ENCODE measurements around the gene NUDT4.

NUDT4 gene

DNA sequence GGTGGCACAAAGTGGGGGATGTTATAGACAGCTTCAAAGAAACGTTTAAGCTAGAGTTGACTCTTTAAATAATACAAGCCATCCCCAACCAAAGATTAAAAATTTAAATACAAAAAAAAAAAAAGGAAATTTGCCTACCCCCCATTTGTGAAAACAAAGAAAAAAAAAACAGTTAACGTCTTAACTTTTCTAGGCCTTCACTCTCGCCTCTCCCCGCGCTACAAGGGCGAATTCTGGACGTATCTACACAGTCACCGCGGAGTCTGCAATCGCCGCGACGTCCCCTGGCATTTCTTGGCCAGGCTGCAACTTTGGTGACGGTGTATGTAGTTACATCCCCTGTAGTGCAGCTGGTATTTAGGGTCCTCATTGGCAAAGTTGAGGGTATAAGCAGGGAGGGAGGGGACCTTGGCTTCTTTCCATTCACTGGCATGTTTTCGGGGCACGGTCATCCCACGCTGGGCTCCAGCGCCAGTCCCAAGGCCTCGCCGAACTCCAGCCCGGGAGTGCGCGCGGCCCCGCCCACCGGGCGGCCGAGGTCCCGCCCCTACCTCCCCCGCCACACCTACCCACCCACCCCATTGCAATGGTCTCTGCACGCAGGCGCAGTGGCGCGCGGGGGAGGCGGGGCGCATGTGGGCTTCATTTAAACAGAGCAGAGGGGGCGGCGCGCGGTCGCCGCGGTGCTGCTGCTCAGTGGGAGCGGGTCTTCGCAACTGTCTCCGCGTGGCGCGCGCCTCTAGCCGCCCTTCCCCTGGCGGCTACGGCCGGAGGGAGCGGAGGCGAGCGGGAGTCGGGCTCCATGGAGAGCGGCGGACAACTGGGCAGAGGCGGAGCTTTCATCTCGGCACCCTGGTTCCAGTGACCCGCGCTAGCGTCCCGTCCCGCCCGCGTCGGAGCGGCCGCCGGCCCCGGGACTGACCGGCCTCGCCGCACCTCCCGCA, at the start of gene NUDT4:
TSS of gene NUDT4 (plus strand) at position 674 of the 944 bp plus-strand sequence. CDS start 398 bp downstream, outside the sequence.
- DNase-seq = peak; percentile 98

DNA sequence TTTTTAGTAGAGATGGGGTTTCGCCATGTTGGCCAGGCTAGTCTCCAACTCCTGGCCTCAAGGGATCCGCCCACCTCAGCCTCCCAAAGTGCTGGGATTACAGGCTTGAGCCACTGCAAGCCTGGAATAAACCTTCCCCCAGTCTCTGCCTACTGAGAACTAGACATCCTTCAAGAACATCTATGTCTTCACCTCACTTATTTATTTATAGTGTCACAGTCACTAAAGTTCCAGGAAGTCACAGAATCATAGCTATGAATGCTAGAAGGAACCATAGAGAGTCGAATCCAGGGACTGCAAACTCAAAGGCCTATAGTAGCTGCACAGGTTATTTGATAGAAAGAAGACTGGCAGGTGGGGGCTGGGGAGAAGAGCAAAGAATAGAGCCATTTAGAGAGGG, 44.7 kb upstream of the NUDT4 start:
- DNase-seq = no peak

DNA sequence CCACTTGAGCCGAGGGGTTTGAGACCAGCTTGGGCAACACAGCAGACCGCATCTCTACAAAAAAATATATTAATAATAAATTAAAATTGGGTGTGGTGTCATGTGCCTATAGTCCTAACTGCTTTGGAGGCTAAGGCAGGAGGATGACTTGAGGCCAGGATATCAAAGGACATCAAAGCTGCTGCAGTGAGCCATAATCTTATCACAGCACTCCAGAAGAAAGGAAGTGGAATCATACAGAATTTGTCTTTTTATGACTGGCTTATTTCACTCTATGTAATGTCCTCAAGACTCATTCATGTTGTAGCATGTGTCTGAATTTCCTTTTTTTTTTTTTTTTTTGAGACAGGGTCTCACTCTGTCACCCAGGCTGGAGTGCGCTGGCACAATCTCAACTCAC, 43.9 kb upstream of the NUDT4 start:
- DNase-seq = no peak

DNA sequence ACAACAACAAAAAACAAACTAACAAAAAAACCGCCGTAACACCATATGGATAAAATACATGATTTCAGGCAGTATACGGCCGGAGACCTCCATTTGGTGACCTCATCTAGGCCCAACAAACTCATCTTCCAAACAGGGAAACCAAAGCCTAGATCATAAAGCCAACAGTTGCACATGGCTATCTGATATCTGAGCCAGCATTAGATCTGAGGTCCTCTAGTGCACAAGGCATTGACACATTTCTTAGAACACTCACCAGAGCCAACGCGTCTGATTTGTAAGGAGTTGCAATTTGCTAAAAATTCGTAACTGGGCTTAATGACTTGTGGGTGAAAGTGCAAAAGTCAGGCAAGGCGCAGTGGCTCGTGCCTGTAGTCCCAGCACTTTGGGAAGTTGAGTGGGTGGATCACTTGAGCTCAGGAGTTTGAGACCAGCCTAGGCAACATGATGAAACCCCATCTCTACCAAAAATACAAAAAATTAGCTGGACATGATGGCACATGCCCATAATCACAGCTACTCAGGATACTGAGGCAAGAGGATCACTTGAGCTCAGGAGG, 42.0 kb upstream of the NUDT4 start:
- no peak for DNase-seq

DNA sequence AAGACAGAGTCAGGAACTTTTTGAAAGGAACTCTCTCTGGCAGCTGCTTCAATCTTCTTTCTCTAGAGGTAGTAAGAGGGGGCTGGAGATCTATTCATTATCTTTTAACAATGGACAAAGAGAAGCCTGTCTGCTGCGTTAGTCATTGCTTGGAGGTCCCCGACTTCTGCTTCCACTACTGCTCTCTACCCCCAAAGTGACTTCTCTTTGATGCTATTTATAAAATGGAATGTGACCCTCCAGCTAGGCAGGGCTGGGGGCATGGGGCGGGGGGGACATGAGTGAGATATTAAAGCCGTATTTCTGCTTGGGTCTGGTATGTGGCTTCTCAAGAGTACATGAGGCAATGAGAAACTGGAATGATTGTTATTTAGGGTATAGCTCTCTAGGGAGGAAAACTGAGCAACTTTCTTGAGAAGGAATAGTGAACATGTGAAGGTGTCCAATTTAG, 41.4 kb upstream of the NUDT4 start:
- DNase-seq = no peak

DNA sequence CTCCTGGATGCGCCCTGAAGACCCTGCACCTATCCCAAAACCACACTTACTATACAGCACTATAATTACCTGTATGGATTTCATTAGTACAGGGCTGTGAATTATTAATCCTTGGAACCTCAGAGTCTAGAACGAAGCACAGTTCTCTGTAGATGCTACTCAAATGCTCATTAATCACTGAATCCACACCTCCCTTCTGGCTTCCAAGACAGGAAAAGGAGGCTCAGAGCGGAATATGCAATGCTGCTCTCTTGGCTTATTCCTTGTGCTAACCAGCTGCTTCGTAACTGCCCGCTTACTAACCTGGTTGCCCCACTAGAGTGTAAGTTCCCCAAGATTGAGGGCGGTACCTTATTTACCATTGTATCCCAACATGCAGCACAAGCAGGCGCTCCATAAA, 39.1 kb upstream of the NUDT4 start:
- DNase-seq = no peak

DNA sequence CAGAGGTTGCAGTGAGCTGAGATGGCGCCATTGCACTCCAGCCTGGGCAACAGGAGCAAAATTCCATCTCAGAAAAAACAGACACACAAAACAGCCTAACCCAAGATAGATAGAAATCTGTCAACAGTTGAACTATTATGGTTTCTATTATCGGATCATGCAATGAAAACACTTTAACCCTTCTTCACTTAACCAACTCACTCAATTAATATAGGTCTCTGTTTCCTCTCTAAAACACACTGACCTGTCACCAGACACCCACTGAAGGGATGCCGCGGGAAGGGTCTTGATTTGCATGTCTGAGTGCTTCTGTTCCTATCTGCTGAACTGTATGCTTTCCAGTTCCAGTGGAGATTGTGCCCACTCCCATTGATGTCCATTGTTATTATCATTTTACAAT, 38.0 kb upstream of the NUDT4 start:
- no peak for DNase-seq

DNA sequence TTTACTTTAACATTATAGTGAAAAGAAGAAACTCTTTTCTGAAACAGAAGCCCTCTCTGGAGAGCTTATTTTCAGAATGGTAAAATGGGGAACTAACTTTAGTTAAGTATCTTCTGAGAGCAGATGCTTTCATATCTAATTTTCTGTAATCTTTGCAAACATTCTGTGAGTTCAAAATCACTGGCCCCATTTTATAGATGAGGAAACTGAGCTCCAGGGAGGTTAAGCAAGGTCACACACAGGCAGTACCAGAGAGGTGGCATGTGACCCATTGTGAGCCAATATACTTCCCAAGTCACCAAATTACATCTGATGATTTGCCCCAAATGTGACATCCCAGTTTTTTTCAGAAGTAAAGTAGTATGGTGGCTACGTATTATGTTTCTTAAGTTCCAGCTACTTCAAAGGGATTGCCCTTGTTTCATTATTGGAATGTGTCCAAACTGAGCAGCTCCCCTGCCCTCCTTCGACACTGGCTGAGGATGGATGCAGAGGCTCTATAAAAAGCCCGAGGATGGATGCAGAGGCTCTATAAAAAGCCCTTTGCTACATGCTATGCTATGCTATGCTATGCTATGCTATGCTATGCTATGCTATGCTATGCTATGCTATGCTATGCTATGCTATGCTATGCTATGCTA, 36.2 kb upstream of the NUDT4 start:
- DNase-seq = no peak

DNA sequence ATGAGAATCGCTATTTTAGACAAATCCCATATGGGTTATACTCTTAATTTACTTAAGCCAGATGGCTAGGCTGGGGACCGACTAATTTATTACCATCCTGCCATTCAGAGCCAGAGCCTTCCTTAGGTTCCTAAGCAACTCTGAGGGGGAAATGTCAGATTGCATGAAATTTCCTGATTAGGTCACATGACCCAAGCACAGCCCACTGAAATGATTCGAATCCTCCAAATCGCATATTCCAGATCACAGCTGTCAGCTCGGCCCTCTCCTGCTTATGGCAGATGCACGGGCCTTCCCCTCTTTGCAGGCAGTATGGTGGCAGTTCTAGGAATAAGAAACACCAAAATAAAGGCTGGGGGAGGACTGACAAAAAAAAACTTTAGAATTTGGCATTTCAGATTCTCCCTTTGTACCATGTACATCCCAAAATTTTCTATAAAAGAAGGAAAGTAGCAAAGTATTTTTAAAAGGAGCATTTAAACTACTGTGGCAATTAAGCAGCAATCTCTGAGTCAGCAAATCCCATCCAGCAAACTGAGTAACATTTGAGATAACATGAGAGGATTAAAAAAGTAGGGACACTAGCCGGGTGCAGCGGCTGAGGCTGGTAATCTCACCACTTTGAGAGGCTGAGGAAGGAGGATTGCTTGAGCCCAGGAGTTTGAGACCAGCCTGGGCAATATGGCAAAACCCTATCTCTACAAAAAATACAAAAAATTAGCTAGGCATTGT, 30.5 kb upstream of the NUDT4 start:
- no peak for DNase-seq

DNA sequence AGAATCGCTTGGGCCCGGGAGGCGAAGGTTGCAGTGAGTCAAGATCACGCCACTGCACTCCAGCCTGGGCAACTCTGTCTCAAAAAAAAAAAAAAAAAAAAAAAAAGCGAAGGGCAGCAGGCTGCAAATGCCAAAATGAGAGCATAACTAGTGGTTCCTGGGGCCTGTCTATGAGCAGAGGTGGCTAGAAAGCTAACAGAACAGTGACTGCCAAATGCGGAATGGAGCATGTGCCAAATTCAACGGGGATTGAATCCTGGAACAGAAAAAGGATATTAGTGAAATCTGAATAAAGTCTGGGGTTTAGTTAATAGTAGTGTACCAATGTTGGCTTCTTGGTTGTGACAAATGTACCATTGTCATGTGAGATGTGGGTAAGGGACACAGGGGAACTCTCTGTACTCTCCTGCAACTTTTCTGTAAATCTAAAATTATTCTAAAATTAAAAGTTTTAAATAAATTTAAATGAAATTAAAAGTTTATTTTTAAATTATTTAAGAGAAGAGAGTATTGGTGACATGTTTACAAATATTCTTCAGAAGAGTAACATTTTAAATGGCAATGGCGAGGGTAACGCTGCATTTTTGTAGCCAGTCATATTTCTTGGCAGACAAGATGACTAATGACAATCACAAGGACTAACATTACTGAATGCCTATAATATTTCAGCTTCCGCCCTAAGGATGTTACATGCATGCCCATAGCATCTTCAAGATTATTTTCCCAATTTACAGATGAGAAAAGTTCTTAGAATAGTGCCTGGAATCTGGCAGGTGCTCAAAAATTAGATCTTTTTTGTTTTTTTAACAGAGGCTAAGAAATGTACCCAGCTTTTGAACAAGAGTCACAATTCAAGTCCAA, 28.9 kb upstream of the NUDT4 start:
- DNase-seq = no peak

DNA sequence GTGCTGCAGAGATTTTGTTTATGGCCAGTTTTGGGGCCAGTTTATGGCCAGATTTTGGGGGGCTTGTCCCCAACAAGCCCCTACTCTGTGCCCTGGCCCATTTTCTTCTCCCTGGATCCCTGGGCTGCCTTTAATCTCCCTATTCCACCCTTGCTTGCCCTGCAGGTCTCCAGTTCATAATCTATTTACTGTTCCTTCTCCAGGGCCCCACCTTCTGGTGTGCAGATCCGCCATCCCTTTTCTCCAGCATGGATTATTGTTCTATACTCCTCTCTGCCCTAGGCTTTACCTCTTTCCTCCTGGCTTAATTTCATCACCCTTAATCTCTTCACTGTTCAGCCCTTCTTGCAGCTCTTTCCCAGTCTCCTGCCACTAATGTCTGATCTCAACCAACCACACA, 26.0 kb upstream of the NUDT4 start:
- DNase-seq = no peak

DNA sequence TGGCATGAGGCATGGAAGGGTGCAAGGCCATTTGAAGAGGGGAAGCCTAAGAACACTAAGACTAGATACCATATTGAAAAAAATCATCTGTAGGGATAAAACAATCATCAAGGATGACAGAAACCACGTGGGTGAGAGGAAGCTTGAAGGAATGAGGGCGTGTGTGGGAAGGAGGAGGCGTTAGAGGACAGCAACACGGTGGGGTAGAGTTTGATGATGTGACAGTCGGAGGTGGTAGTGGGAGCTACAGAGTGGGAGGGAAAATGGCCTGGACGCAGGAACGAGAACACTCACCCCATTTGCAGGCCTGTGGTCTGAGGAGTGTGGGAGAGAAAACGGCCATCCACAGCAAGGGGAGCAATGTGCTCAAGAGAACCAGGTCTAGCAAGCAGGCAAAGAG, 25.4 kb upstream of the NUDT4 start:
- DNase-seq = no peak

DNA sequence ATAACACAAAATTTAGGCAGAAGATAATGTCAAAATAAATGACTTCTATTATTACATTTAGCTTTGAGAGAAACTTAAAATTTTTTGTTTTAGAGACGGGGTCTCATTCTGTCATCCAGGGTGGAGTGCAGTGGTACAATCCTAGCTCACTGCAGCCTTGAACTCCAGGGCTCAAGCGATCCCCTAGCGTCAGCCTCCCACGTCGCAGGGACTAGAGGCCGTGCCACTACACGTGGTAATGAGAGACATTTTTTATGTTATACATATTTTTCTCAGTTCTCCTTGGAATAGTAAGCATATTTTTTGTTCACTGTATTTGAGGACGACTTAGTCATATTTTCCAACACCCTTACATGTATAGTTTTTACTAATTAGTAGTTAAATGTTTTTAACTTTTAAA, 21.5 kb upstream of the NUDT4 start:
- DNase-seq = no peak

DNA sequence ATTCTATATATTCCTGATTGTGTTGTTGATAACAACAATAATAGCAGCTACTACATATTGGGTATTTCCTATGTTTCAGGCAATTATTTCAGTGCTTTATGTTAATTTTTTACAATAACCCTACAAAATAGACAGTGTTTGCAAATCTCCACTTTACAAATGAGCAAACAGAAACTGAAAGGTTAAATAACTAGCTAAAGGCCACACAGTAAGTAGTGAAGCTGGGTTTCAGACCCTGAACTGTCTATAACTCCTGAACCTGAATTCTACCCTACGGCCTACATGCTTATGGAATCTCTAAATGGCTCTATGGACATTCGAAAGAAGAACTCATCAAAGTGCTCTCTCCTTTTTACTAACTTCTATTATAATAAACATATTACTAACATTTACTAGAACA, 19.7 kb upstream of the NUDT4 start:
- no peak for DNase-seq

DNA sequence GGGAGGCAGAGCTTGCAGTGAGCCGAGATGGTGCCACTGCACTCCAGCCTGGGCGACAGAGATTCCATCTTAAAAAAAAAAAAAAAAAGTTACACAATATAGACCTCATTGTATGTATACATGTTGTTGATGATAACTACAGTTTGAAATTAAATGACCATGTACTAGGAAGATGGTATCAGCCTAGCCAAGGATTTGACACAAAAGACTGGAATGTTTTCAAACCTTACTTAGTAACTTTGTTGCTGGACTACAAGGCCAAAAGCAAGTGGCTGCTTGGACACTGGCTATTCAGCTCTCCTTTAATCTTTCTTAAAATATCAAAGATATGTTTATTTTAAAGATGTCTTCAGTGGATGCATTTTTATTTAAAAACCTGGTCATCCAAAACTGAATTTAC, 18.9 kb upstream of the NUDT4 start:
- DNase-seq = no peak

DNA sequence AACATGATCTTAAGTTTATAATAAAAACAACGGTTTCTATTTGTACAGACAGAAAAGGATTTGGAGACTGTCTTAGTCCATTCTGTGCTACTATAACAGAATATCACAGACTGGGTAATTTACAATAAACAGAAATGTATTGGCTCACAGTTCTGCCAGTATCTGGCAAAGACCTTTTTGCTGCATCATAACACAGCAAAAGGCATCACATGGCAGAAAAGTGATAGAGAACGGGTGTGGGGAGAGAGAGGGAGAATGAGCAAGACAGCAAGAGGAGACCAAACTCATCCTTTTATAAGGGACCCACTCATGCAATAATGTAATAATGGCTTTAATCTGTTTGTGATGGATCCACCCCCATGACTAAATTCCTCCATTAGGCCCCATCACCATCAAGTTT, 17.0 kb upstream of the NUDT4 start:
- no peak for DNase-seq

DNA sequence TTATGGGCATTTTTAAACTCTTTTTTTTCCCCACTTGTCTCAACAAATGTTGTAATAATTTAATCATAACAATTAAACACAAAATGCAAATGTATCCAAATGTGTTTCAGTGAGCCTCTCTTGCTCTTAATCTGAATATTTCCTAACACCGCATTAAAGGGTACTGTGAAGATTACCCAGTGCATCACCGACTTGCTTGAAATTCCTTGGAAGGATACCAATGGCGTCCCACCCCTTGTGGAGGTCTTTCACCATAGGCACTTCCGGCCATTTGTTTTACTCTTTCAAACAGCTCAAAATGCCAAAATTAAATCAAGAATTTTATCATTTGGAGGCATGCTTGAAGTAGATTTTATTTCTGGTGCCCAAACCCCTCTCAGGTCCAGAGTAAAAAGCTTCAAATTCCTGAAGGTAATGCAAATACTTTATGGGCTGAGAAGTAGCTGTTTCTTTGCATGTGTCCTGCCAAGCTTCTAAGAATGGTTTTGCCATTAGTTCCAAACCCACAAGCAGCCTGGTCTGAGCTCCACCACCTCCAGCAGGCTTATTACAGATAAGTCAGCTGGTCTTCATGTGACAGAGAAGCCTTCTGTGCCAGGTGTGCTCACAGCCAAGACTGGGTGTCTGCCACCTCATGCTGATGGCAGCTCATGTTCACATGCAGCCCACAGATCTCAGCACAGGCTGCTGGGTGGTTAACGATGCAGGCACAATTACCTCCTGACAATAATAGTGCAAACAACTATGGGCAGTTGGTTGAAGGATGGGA, 16.4 kb upstream of the NUDT4 start:
- no peak for DNase-seq

DNA sequence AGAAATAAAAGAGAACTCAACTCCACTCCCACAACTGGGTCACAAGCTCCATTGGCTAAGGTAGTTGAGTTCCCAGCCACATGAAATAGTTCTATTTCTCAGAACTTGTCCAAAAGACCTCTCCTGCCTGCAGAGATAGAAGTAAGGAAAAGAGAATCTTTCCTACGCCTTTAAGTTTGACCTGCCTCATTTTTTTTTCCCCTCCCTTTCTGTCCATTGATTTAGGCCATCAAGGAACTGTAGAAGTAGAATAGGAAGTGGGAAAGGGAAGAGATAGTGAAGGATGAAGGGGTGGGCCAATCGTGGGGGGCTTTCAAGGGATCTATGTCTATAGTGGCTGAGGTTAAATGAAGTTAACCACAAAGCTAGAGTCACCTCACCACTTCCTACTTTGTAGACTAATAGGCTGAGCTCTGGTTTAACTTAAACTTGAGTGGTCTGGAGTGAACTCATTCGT, 13.9 kb upstream of the NUDT4 start:
- no peak for DNase-seq

DNA sequence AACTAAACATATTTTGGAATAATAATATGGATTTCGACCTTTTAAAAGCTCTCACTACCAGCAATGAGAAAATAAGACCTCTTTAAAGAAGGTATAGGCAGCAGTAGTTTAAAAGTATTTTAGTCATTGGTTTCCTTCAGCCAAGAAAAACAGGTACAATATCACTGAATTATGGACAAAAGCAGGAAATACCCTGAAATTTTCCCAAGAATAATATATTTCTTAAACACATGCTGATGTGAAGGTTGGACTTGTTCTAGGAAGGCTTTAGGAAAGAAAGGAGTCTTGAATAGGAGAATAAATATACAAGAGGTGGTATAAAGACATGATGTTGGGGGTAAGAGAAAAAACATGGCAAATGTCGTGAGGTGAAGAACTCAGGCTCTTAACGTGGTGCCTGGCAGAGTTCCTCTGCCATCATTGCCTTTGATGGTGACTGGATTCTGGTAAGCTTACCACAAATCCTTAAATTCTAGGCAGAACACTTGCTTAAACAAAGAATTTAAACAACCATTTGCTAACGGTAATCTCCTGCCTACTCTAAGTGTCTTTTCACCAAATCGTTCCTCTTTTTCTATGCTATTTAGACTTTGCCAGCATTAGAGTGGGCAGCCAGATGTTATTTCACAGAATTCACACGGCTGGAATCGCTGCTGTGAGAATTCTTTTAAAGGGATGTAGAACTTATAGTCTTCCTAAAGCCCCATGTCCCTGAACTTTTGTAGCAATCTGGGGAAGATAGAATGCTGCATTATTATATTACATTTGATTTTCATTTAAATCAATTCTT, 11.9 kb upstream of the NUDT4 start:
- no peak for DNase-seq

DNA sequence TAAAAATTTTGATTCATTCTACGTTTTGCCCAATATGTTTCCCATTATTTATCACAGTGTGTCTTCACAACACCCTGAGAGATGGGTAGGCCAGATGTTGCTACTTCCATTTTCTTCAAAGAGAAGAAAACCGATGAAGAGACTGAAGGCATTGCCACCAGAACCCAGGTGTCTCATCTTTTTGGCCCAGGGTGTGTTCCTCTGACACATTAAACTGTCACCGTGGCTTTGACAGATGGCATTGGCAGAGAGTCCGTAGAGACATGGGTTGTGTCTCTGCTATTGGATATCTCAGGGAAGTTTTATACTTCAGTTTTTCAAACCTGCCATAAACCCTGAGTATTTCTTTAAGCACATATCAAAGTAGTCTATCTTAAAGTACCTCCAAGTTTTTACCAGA, 11.3 kb upstream of the NUDT4 start:
- no peak for DNase-seq

DNA sequence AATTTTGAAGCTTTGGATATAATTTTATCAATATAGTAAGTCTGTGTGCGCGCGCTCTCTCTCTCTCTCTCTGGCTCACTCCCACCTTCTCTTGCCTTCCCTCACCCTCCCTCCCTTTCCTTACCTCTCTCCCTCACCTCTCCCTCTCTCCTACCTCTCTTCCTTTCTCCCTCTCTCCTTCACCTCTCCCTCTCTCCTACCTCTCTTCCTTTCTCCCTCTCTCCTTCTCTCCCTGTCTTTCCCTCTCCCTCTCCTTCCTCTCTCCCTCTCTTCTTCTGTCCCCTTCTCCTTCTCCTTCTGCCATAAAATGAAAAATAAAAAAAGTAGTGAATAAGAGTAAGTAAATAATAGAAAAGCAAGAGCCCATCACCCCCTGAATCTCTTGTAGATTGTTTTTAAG, 9.0 kb upstream of the NUDT4 start:
- DNase-seq = no peak
